A549 (cell line): ENCODE data around the gene SP5.

ENCODE experiments used
- EHMT2 ChIP-seq: fragments of 200-600 bp; sonication (generic); IDR thresholded peaks from 2 replicates; pipeline ENCODE4 v1.6.1; 2016; ENCODE audit warnings: antibody characterized with exemption, low read depth, mild to moderate bottlenecking, moderate library complexity
- FOSL2 ChIP-seq, 2 experiments: fragments of 450-650 bp in 1 of 2; fragments of >200 bp in 1 of 2; sonication (Bioruptor Twin) in 1 of 2; formaldehyde crosslinking; IDR thresholded peaks; 2 replicates each; pipeline versions ENCODE4 v1.5.0 to v1.6.1; 2016 to 2020; ENCODE audit warnings: mild to moderate bottlenecking in 1 of 2, moderate library complexity in 1 of 2
- JUNB ChIP-seq: fragments of >200 bp; sonication (Bioruptor Twin); formaldehyde crosslinking; IDR thresholded peaks from 2 replicates; pipeline ENCODE4 v1.6.1; 2016
- MYC ChIP-seq: IDR thresholded peaks from 2 replicates; pipeline ENCODE4 v1.6.1; 2012; ENCODE audit warnings: mild to moderate bottlenecking, inconsistent platforms, low read length, improper control_type of control experiment, borderline replicate concordance
- NPAS2 ChIP-seq: fragments of 250-450 bp; sonication (Bioruptor Pico); IDR thresholded peaks from 2 replicates; pipeline ENCODE4 v1.8.0; 2022; ENCODE audit warnings: mild to moderate bottlenecking, moderate library complexity, borderline replicate concordance
- POLR2A ChIP-seq: IDR thresholded peaks from 2 replicates; pipeline ENCODE4 v1.6.1; 2012; ENCODE audit warnings: mild to moderate bottlenecking, low read length
- RAD21 ChIP-seq, 2 experiments: fragments of >200 bp in 1 of 2; sonication (Bioruptor Twin) in 1 of 2; formaldehyde crosslinking in 1 of 2; IDR thresholded peaks in 1 of 2; conservative IDR thresholded peaks in 1 of 2; 2 replicates in 1 of 2; 3 replicates in 1 of 2; pipeline ENCODE4 v1.6.1; 2012 to 2018; ENCODE audit warnings: inconsistent platforms in 1 of 2
- RCOR1 ChIP-seq: fragments of 150-350 bp; IDR thresholded peaks from 2 replicates; pipeline ENCODE4 v1.6.1; 2014; ENCODE audit warnings: antibody characterized with exemption, low read length, low read depth
- TF ChIP-seq, protein P1 (sequence below): fragments of 450-650 bp; IDR thresholded peaks from 2 replicates; pipeline ENCODE4 v1.6.1; 2014; ENCODE audit warnings: antibody characterized with exemption
- TF ChIP-seq, protein P2 (sequence below): fragments of 200-600 bp; sonication (generic); IDR thresholded peaks from 2 replicates; pipeline ENCODE4 v1.6.1; 2016; ENCODE audit warnings: antibody characterized with exemption, mild to moderate bottlenecking, moderate library complexity
- TF ChIP-seq, protein P3 (sequence below): fragments of >200 bp; sonication (Bioruptor Twin); formaldehyde crosslinking; IDR thresholded peaks from 3 replicates; pipeline ENCODE4 v1.5.1; 2016
- TF ChIP-seq, protein P4 (sequence below): fragments of 250-450 bp; sonication (Bioruptor Pico); IDR thresholded peaks from 2 replicates; pipeline ENCODE4 v1.5.0; 2021; ENCODE audit warnings: mild to moderate bottlenecking, moderate library complexity, borderline replicate concordance

DNA sequence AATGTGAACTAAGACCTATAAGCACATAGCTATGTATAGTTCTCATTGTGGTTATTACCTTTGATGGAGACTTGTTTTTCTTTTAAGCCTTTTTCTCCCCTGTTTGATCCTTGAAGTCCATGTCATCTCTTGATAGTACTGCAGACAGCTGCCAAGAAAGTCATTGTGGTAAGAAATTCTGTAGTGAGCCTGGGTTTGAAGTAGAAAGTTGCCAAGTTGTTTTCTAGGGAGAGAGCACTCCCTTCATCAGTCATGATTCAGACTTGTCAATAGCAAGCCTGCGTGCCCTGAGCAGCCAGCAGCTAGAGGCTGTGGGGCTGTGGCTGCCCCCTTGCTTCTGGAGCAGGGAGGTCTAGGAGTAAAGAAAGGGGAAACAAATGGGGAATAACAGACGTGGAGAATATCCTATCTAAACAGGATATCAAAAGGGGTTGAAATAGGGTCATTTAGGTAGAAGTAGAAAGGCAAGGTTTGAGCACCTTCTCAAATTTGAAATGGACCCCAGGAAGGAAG lies 8.4 kb downstream of the SP5 start:
- TF ChIP-seq, protein P1, sequence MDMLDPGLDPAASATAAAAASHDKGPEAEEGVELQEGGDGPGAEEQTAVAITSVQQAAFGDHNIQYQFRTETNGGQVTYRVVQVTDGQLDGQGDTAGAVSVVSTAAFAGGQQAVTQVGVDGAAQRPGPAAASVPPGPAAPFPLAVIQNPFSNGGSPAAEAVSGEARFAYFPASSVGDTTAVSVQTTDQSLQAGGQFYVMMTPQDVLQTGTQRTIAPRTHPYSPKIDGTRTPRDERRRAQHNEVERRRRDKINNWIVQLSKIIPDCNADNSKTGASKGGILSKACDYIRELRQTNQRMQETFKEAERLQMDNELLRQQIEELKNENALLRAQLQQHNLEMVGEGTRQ = no peak
- TF ChIP-seq, protein P2, sequence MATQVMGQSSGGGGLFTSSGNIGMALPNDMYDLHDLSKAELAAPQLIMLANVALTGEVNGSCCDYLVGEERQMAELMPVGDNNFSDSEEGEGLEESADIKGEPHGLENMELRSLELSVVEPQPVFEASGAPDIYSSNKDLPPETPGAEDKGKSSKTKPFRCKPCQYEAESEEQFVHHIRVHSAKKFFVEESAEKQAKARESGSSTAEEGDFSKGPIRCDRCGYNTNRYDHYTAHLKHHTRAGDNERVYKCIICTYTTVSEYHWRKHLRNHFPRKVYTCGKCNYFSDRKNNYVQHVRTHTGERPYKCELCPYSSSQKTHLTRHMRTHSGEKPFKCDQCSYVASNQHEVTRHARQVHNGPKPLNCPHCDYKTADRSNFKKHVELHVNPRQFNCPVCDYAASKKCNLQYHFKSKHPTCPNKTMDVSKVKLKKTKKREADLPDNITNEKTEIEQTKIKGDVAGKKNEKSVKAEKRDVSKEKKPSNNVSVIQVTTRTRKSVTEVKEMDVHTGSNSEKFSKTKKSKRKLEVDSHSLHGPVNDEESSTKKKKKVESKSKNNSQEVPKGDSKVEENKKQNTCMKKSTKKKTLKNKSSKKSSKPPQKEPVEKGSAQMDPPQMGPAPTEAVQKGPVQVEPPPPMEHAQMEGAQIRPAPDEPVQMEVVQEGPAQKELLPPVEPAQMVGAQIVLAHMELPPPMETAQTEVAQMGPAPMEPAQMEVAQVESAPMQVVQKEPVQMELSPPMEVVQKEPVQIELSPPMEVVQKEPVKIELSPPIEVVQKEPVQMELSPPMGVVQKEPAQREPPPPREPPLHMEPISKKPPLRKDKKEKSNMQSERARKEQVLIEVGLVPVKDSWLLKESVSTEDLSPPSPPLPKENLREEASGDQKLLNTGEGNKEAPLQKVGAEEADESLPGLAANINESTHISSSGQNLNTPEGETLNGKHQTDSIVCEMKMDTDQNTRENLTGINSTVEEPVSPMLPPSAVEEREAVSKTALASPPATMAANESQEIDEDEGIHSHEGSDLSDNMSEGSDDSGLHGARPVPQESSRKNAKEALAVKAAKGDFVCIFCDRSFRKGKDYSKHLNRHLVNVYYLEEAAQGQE = no peak
- TF ChIP-seq POLR2A (no peak), FOSL2 (IDR thresholded peaks at IDR 0.05) (no peak), FOSL2 (CRISPR knock-in tag; IDR thresholded peaks at IDR 0.05) (no peak), RCOR1 (no peak), MYC (no peak), JUNB (no peak), EHMT2 (no peak), NPAS2 (CRISPR knock-in tag) (no peak), RAD21 (conservative IDR thresholded peaks at IDR 0.05 in 1 of 2, IDR thresholded peaks at IDR 0.05 in 1 of 2) (no peak)
- TF ChIP-seq, protein P3, sequence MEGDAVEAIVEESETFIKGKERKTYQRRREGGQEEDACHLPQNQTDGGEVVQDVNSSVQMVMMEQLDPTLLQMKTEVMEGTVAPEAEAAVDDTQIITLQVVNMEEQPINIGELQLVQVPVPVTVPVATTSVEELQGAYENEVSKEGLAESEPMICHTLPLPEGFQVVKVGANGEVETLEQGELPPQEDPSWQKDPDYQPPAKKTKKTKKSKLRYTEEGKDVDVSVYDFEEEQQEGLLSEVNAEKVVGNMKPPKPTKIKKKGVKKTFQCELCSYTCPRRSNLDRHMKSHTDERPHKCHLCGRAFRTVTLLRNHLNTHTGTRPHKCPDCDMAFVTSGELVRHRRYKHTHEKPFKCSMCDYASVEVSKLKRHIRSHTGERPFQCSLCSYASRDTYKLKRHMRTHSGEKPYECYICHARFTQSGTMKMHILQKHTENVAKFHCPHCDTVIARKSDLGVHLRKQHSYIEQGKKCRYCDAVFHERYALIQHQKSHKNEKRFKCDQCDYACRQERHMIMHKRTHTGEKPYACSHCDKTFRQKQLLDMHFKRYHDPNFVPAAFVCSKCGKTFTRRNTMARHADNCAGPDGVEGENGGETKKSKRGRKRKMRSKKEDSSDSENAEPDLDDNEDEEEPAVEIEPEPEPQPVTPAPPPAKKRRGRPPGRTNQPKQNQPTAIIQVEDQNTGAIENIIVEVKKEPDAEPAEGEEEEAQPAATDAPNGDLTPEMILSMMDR = no peak
- TF ChIP-seq, protein P4, sequence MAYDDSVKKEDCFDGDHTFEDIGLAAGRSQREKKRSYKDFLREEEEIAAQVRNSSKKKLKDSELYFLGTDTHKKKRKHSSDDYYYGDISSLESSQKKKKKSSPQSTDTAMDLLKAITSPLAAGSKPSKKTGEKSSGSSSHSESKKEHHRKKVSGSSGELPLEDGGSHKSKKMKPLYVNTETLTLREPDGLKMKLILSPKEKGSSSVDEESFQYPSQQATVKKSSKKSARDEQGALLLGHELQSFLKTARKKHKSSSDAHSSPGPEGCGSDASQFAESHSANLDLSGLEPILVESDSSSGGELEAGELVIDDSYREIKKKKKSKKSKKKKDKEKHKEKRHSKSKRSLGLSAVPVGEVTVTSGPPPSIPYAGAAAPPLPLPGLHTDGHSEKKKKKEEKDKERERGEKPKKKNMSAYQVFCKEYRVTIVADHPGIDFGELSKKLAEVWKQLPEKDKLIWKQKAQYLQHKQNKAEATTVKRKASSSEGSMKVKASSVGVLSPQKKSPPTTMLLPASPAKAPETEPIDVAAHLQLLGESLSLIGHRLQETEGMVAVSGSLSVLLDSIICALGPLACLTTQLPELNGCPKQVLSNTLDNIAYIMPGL (CRISPR knock-in tag) = no peak
